Right atrium auricular region (tissue), 2 donors: ENCODE data around the gene BMP7. TPM values are rescaled to one million over a fixed set of nuclear protein-coding genes. Genes with fewer than 3 reads are reported as not detected.

ENCODE experiments used
- DNase-seq: peaks from one replicate; pipeline ENCODE4 v3.0.0-alpha.2; 2019; ENCODE audit warnings: low spot score
- H3K27ac ChIP-seq, 2 donors: fragments of 200-600 bp; sonication (generic); 1 replicate in 1 of 2; 2 replicates in 1 of 2; pipeline ENCODE4 v1.5.1; 2016 to 2019
- H3K27me3 ChIP-seq, 2 donors: fragments of 200-600 bp; sonication (generic); one replicate each; pipeline versions ENCODE4 v1.5.1 to v1.6.0; 2017 to 2019
- H3K36me3 ChIP-seq: fragments of 200-600 bp; sonication (generic); one replicate; pipeline ENCODE4 v1.5.1; 2016
- H3K4me1 ChIP-seq, 2 donors: fragments of 200-600 bp; sonication (generic); one replicate each; pipeline versions ENCODE4 v1.5.1 to v1.6.0; 2017 to 2019
- H3K4me3 ChIP-seq, 2 donors: fragments of 200-600 bp; sonication (generic); 1 replicate in 1 of 2; 2 replicates in 1 of 2; pipeline ENCODE4 v1.5.1; 2017 to 2019; ENCODE audit warnings: mild to moderate bottlenecking in 1 of 2, moderate library complexity in 1 of 2
- H3K9me3 ChIP-seq, 2 donors: fragments of 200-600 bp; sonication (generic); one replicate each; pipeline ENCODE4 v1.5.1; 2019
- CTCF ChIP-seq, 2 donors: fragments of 200-600 bp; sonication (generic); IDR thresholded peaks; one replicate each; pipeline ENCODE4 v1.5.1; 2019; ENCODE audit warnings: antibody characterized with exemption in 2 of 2
- total RNA-seq, 2 donors: library from RNA; depleted of rRNA; stranded (reverse); fragments of >200 nt; gene quantifications; one replicate each; pipeline ENCODE4 v1.1.0, GENCODE V29; 2016

BMP7 gene
- total RNA-seq, 2 donors from 2014 or later, result 15.1 to 23.0 TPM

GRCh38 chr20:57262784-57263609, 3.4 kb downstream of the BMP7 start:
- H3K27ac ChIP-seq, result peak overlapping the region; percentile 55 to 83
- no peaks in the 10 kb centered on the region for H3K9me3 ChIP-seq
- no peaks in the 10 kb centered on the region for H3K36me3 ChIP-seq
- no peak for TF ChIP-seq CTCF (IDR thresholded peaks at IDR 0.05)
- no peak for DNase-seq
- H3K4me1 ChIP-seq, result peaks cover 0 to 22% of the 10 kb centered on the region in 2 donors
- H3K4me3 ChIP-seq, result no peak overlapping the region
- peaks cover 0 to 8% of the 10 kb centered on the region in 2 donors for H3K27me3 ChIP-seq

GRCh38 chr20:57262301-57262700, 4.1 kb downstream of the BMP7 start:
- peaks cover 0 to 8% of the 10 kb centered on the region in 2 donors for H3K27me3 ChIP-seq

GRCh38 chr20:57261457-57262251, 4.8 kb downstream of the BMP7 start:
- H3K4me1 ChIP-seq, result peaks cover 0 to 19% of the 10 kb centered on the region in 2 donors
- H3K36me3 ChIP-seq, result no peaks in the 10 kb centered on the region
- no peaks in the 10 kb centered on the region for H3K9me3 ChIP-seq
- H3K27me3 ChIP-seq, result peaks cover 0 to 8% of the 10 kb centered on the region in 2 donors
- peak overlapping the region in 1 of 2 donors; percentile 83 for H3K27ac ChIP-seq
- no peak for DNase-seq
- no peak overlapping the region for H3K4me3 ChIP-seq
- TF ChIP-seq CTCF (IDR thresholded peaks at IDR 0.05), result no peak

More at GRCh38 chr20:57262301-57262700, 4.1 kb downstream of the BMP7 start:
- Histone ChIP-seq H3K36me3 (no peaks in the 10 kb centered on the region), H3K27ac (peak overlapping the region in 1 of 2 donors; percentile 83), H3K4me3 (no peak overlapping the region), H3K9me3 (no peaks in the 10 kb centered on the region), H3K4me1 (peaks cover 0 to 22% of the 10 kb centered on the region in 2 donors)
- no peak for DNase-seq
- TF ChIP-seq CTCF (IDR thresholded peaks at IDR 0.05), result no peak

GRCh38 chr20:57260934-57261333, 5.5 kb downstream of the BMP7 start:
- TF ChIP-seq CTCF (IDR thresholded peaks at IDR 0.05), result no peak
- Histone ChIP-seq H3K36me3 (no peaks in the 10 kb centered on the region), H3K9me3 (no peaks in the 10 kb centered on the region), H3K27ac (peak overlapping the region in 1 of 2 donors; percentile 83), H3K4me3 (no peak overlapping the region), H3K27me3 (peaks cover 0 to 8% of the 10 kb centered on the region in 2 donors), H3K4me1 (peaks cover 0 to 15% of the 10 kb centered on the region in 2 donors)
- DNase-seq, result no peak

GRCh38 chr20:57259938-57260921, 6.2 kb downstream of the BMP7 start:
- DNase-seq, result no peak
- TF ChIP-seq CTCF (IDR thresholded peaks at IDR 0.05), result no peak
- peak overlapping the region in 1 of 2 donors; percentile 83 for H3K27ac ChIP-seq
- H3K4me3 ChIP-seq, result no peak overlapping the region
- H3K27me3 ChIP-seq, result peaks cover 0 to 3% of the 10 kb centered on the region in 2 donors
- no peaks in the 10 kb centered on the region for H3K9me3 ChIP-seq
- peaks cover 0 to 8% of the 10 kb centered on the region in 2 donors for H3K4me1 ChIP-seq
- no peaks in the 10 kb centered on the region for H3K36me3 ChIP-seq
